Transverse colon (tissue), 4 donors: Measurements from ENCODE around the gene ABL2.

Source experiments
- CTCF ChIP-seq, 5 experiments: fragments of 200-600 bp in 3 of 5; fragments of 450-650 bp in 2 of 5; sonication (generic) in 3 of 5; IDR thresholded peaks; 1 replicate in 2 of 5; 2 replicates in 3 of 5; pipeline ENCODE4 v1.5.1; 2016 to 2017; ENCODE audit warnings: antibody characterized with exemption in 5 of 5, inconsistent platforms in 3 of 5, mild to moderate bottlenecking in 2 of 5, moderate library complexity in 1 of 5
- POLR2A ChIP-seq: fragments of 450-650 bp; IDR thresholded peaks from one replicate; pipeline ENCODE4 v1.6.1; 2016; ENCODE audit warnings: antibody characterized with exemption, mild to moderate bottlenecking, moderate library complexity
- POLR2AphosphoS5 ChIP-seq, 3 donors: sonication (generic); formaldehyde crosslinking; IDR thresholded peaks; one replicate each; pipeline ENCODE4 v1.6.1; 2016; ENCODE audit warnings: antibody characterized with exemption in 3 of 3

GRCh38 chr1:179187043-179187442 lies 42.4 kb downstream of the ABL2 start:
- TF ChIP-seq POLR2A (no peak), POLR2AphosphoS5 (IDR thresholded peaks at IDR 0.05) (no peak), CTCF (IDR thresholded peaks at IDR 0.05) (no peak)
